GM12878 (cell line): ENCODE results near the gene ITGBL1.
"Not testable (repeated sequence)": the region's sequence is repeated elsewhere in the genome, so short reads cannot be mapped to it uniquely, and the experiment has no call there.

Source experiments
- ATF3 ChIP-seq: IDR thresholded peaks from 2 replicates; pipeline ENCODE4 v1.6.1; 2011; ENCODE audit warnings: low read depth, mild to moderate bottlenecking, low read length, moderate library complexity, borderline replicate concordance; ENCODE audit errors: extremely low read depth
- CHD4 ChIP-seq: fragments of 200-600 bp; sonication (generic); IDR thresholded peaks from 2 replicates; pipeline ENCODE4 v1.6.1; 2016; ENCODE audit warnings: mild to moderate bottlenecking
- IKZF1 ChIP-seq: fragments of 450-650 bp; conservative IDR thresholded peaks from 2 replicates; pipeline ENCODE4 v1.6.1; 2017; ENCODE audit warnings: antibody characterized with exemption, mild to moderate bottlenecking
- MAX ChIP-seq: IDR thresholded peaks from 2 replicates; pipeline ENCODE4 v1.6.1; 2012; ENCODE audit warnings: low read depth, low read length, improper control_type of control experiment
- NFYB ChIP-seq: IDR thresholded peaks from 2 replicates; pipeline ENCODE4 v1.6.1; 2011; ENCODE audit warnings: low read depth, mild to moderate bottlenecking, low read length, improper control_type of control experiment, moderate library complexity; ENCODE audit not compliant: insufficient read depth
- NR2C2 ChIP-seq: IDR thresholded peaks from 2 replicates; pipeline ENCODE4 v1.6.1; 2011; ENCODE audit warnings: borderline replicate concordance, low read depth; ENCODE audit not compliant: control insufficient read depth, insufficient read length
- RAD21 ChIP-seq: IDR thresholded peaks from 2 replicates; pipeline ENCODE4 v1.6.1; 2011; ENCODE audit warnings: mild to moderate bottlenecking, low read depth, low read length, moderate library complexity; ENCODE audit not compliant: insufficient read depth
- RB1 ChIP-seq: fragments of 450-650 bp; formaldehyde crosslinking; IDR thresholded peaks from 2 replicates; pipeline ENCODE4 v1.6.1; 2017; ENCODE audit warnings: mild to moderate bottlenecking, borderline replicate concordance
- SMAD1 ChIP-seq: fragments of 450-650 bp; IDR thresholded peaks from 2 replicates; pipeline ENCODE4 v1.6.1; 2018; ENCODE audit warnings: mild to moderate bottlenecking, low read depth; ENCODE audit not compliant: partially characterized antibody
- SUZ12 ChIP-seq: fragments of 200-600 bp; sonication (generic); IDR thresholded peaks from one replicate; pipeline ENCODE4 v1.6.1; 2018; ENCODE audit warnings: antibody characterized with exemption, mild to moderate bottlenecking; ENCODE audit not compliant: unreplicated experiment
- USF2 ChIP-seq: IDR thresholded peaks from 2 replicates; pipeline ENCODE4 v1.6.1; 2011; ENCODE audit warnings: low read depth, low read length, improper control_type of control experiment, borderline replicate concordance
- ZNF592 ChIP-seq: fragments of 450-650 bp; IDR thresholded peaks from 2 replicates; pipeline ENCODE4 v1.6.1; 2017; ENCODE audit warnings: mild to moderate bottlenecking, moderate library complexity
- ZNF687 ChIP-seq: fragments of 450-650 bp; IDR thresholded peaks from 2 replicates; pipeline ENCODE4 v1.6.1; 2017; ENCODE audit warnings: mild to moderate bottlenecking, moderate library complexity
- TF ChIP-seq, protein P1 (sequence below), 3 experiments: IDR thresholded peaks in 2 of 3; conservative IDR thresholded peaks in 1 of 3; 2 replicates each; pipeline ENCODE4 v1.5.1; 2011; ENCODE audit warnings: low read depth in 3 of 3, low read length in 3 of 3, mild to moderate bottlenecking in 3 of 3, control low read depth in 2 of 3, moderate library complexity in 2 of 3, inconsistent platforms in 1 of 3, mixed read lengths in 1 of 3; ENCODE audit not compliant: control insufficient read depth in 2 of 3, insufficient read depth in 1 of 3; ENCODE audit errors: extremely low read depth in 1 of 3

DNA sequence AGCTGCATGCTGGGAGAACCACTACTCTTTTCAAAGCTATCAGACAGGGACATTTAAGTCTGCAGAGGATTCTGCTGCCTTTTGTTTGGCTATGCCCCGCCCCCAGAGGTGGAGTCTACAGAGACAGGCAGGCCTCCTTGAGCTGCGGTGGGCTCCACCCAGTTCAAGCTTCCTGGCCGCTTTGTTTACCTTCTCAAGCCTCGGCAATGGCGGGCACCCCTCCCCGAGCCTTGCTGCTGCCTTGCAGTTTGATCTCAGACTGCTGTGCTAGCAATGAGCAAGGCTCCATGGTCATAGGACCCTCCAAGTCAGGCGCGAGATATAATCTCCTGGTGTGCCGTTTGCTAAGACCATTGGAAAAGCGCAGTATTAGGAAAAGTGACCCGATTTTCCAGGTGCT is 92.1 kb downstream of the ITGBL1 start:
- TF ChIP-seq, protein P1, sequence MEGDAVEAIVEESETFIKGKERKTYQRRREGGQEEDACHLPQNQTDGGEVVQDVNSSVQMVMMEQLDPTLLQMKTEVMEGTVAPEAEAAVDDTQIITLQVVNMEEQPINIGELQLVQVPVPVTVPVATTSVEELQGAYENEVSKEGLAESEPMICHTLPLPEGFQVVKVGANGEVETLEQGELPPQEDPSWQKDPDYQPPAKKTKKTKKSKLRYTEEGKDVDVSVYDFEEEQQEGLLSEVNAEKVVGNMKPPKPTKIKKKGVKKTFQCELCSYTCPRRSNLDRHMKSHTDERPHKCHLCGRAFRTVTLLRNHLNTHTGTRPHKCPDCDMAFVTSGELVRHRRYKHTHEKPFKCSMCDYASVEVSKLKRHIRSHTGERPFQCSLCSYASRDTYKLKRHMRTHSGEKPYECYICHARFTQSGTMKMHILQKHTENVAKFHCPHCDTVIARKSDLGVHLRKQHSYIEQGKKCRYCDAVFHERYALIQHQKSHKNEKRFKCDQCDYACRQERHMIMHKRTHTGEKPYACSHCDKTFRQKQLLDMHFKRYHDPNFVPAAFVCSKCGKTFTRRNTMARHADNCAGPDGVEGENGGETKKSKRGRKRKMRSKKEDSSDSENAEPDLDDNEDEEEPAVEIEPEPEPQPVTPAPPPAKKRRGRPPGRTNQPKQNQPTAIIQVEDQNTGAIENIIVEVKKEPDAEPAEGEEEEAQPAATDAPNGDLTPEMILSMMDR (IDR thresholded peaks at IDR 0.05 in 2 of 3, conservative IDR thresholded peaks at IDR 0.05 in 1 of 3; ENCODE audit: control insufficient read depth in 2 of 3, extremely low read depth in 1 of 3, insufficient read depth in 1 of 3, low read depth in 3 of 3, low read length in 3 of 3), result not testable (repeated sequence)
- TF ChIP-seq NR2C2, CHD4, ATF3, SUZ12, MAX, NFYB, RAD21, USF2, SMAD1, ZNF687, ZNF592, RB1, IKZF1: not testable (repeated sequence)
